PC-9 (cell line): Measurements from ENCODE around the gene RBM33.

Experiments used
- CTCF ChIP-seq: fragments of 200-600 bp; sonication (generic); conservative IDR thresholded peaks from 2 replicates; pipeline ENCODE4 v1.6.1; 2017; ENCODE audit warnings: mixed run types, antibody characterized with exemption, mild to moderate bottlenecking, moderate library complexity
- EZH2 ChIP-seq: fragments of 200-600 bp; sonication (generic); IDR thresholded peaks from 2 replicates; pipeline ENCODE4 v1.8.0; 2017; ENCODE audit warnings: antibody characterized with exemption, low read depth

- no peak for TF ChIP-seq CTCF
- no peak for TF ChIP-seq EZH2
These were observed 98.7 kb downstream of the RBM33 start for GRCh38 chr7:155743177-155743576.
